MM.1S (cell line): Measurements from ENCODE around the gene DENND2A.

Source experiments
- DNase-seq: peaks from one replicate; pipeline ENCODE4 v3.0.0-alpha.2; 2015
- H2AFZ ChIP-seq: fragments of 300-600 bp; sonication (generic); 2 replicates; pipeline ENCODE4 v1.6.0; 2016; ENCODE audit warnings: antibody characterized with exemption, low read length
- H3F3A ChIP-seq: fragments of 300-600 bp; sonication (generic); 2 replicates; pipeline ENCODE4 v1.6.1; 2016; ENCODE audit warnings: mild to moderate bottlenecking, antibody characterized with exemption, low read length, moderate library complexity, mixed read lengths; ENCODE audit not compliant: insufficient read depth
- H3K27ac ChIP-seq: fragments of 300-600 bp; sonication (generic); 2 replicates; pipeline ENCODE4 v1.5.1; 2016; ENCODE audit warnings: mild to moderate bottlenecking, low read length
- H3K27me3 ChIP-seq: fragments of 300-600 bp; sonication (generic); replicated peaks from 2 replicates; pipeline ENCODE4 v1.6.0; 2016; ENCODE audit warnings: low read length; ENCODE audit not compliant: insufficient read depth
- H3K36me3 ChIP-seq: fragments of 300-600 bp; sonication (generic); replicated peaks from 2 replicates; pipeline ENCODE4 v1.6.1; 2016; ENCODE audit warnings: mild to moderate bottlenecking, low read length, mixed read lengths; ENCODE audit not compliant: insufficient read depth
- H3K4me1 ChIP-seq: fragments of 300-600 bp; sonication (generic); 2 replicates; pipeline ENCODE4 v1.6.1; 2016; ENCODE audit warnings: low read length, mixed read lengths
- H3K4me2 ChIP-seq: fragments of 300-600 bp; sonication (generic); 2 replicates; pipeline ENCODE4 v1.6.0; 2016; ENCODE audit warnings: low read depth, low read length
- H3K4me3 ChIP-seq: fragments of 300-600 bp; sonication (generic); 2 replicates; pipeline ENCODE4 v1.5.1; 2016; ENCODE audit warnings: low read length, mixed read lengths
- H3K79me2 ChIP-seq: fragments of 300-600 bp; sonication (generic); 2 replicates; pipeline ENCODE4 v1.6.1; 2016; ENCODE audit warnings: mixed run types, low read length, mixed read lengths
- H3K9ac ChIP-seq: fragments of 300-600 bp; sonication (generic); 2 replicates; pipeline ENCODE4 v1.6.1; 2016; ENCODE audit warnings: low read length, mixed read lengths
- H3K9me2 ChIP-seq: fragments of 300-600 bp; sonication (generic); replicated peaks from 2 replicates; pipeline ENCODE4 v1.6.1; 2016; ENCODE audit warnings: mild to moderate bottlenecking, low read length, mixed read lengths; ENCODE audit not compliant: insufficient read depth
- H3K9me3 ChIP-seq: fragments of 300-600 bp; sonication (generic); replicated peaks from 2 replicates; pipeline ENCODE4 v1.6.1; 2016; ENCODE audit warnings: mild to moderate bottlenecking, low read length, mixed read lengths; ENCODE audit not compliant: insufficient read depth
- H4K20me1 ChIP-seq: fragments of 300-600 bp; sonication (generic); 2 replicates; pipeline ENCODE4 v1.6.1; 2016; ENCODE audit warnings: mild to moderate bottlenecking, low read length, moderate library complexity, mixed read lengths; ENCODE audit not compliant: insufficient read depth
- EZH2 ChIP-seq: fragments of 300-600 bp; sonication (generic); optimal IDR thresholded peaks from 2 replicates; pipeline ENCODE3; 2017; ENCODE audit warnings: low read depth, mild to moderate bottlenecking, antibody characterized with exemption, low read length, mixed read lengths
- EZH2phosphoT487 ChIP-seq: fragments of 300-600 bp; sonication (generic); IDR thresholded peaks from 2 replicates; pipeline ENCODE4 v1.6.1; 2018; ENCODE audit warnings: antibody characterized with exemption, low read length
- TF ChIP-seq, protein P1 (sequence below): fragments of 300-600 bp; sonication (generic); IDR thresholded peaks from 2 replicates; pipeline ENCODE4 v1.5.1; 2016; ENCODE audit warnings: antibody characterized with exemption, low read length, mixed read lengths

DENND2A gene

DNA sequence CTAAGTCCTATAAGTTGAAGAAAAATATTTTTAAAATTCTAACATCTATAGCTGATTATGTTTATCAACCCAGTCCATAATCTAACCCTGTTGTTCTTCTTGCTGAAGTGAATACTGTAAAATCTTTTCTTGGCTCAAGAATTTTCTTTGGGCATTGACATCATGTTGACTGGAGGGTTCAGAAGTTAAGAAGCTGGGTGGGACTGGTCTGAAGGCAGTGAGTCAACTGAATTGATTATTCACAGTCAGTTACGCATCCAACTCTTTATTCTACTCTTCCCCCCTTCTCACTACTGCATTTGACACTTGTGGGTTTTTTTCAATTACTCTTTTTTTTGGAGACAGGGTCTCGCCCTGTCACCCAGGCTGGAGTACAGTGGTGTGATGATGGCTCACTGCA is 31.0 kb downstream of the DENND2A start:
- Histone ChIP-seq H3K9ac (no peak overlapping the region), H3K27ac (no peak overlapping the region), H3K4me2 (no peak overlapping the region), H3F3A (no peaks in the 10 kb centered on the region), H3K4me1 (0 out of 2 replicates have a peak, but pooled peaks cover 3% of the 10 kb centered on the region), H3K9me2 (no peaks in the 10 kb centered on the region), H3K4me3 (no peak overlapping the region), H2AFZ (no peak overlapping the region), H3K9me3 (no peaks in the 10 kb centered on the region), H3K36me3 (no peaks in the 10 kb centered on the region), H3K79me2 (no peaks in the 10 kb centered on the region), H4K20me1 (no peaks in the 10 kb centered on the region), H3K27me3 (no peaks in the 10 kb centered on the region)
- no peak for TF ChIP-seq EZH2
- TF ChIP-seq, protein P1, sequence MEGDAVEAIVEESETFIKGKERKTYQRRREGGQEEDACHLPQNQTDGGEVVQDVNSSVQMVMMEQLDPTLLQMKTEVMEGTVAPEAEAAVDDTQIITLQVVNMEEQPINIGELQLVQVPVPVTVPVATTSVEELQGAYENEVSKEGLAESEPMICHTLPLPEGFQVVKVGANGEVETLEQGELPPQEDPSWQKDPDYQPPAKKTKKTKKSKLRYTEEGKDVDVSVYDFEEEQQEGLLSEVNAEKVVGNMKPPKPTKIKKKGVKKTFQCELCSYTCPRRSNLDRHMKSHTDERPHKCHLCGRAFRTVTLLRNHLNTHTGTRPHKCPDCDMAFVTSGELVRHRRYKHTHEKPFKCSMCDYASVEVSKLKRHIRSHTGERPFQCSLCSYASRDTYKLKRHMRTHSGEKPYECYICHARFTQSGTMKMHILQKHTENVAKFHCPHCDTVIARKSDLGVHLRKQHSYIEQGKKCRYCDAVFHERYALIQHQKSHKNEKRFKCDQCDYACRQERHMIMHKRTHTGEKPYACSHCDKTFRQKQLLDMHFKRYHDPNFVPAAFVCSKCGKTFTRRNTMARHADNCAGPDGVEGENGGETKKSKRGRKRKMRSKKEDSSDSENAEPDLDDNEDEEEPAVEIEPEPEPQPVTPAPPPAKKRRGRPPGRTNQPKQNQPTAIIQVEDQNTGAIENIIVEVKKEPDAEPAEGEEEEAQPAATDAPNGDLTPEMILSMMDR, result no peak
- no peak for TF ChIP-seq EZH2phosphoT487
- no peak for DNase-seq

DNA sequence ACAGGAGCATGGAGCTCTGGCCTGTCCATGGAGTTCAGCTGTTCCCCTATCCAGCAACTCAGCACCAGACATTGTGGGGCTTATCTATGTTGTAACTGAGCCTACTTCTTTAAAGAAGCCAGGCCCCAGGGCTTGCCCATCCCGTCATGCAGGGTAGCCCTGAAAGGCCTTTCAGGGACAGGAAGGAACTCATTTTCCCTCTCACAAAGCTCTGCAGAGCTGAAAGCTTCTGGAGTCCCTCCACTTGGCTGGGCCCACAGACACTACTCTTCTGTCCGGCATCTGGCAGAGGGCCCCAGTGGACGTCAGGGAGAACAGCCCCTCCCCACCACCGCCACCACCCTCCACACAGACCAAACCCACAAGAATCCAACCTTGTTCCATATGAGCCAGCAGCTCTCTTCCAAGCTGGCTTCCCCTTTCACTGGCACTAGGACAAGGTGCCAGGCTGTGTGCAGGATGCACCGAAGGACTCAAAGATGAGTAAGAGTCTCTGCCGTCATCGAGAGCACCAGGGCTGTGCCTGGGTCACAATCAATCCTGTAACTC is 33.1 kb downstream of the DENND2A start:
- H3K27ac ChIP-seq, result no peak overlapping the region
- H3K27me3 ChIP-seq, result no peaks in the 10 kb centered on the region
- TF ChIP-seq EZH2 (no peak), EZH2phosphoT487 (no peak)
- TF ChIP-seq, protein P1, result no peak
- H4K20me1 ChIP-seq, result no peaks in the 10 kb centered on the region
- no peaks in the 10 kb centered on the region for H3F3A ChIP-seq
- H2AFZ ChIP-seq, result no peak overlapping the region
- no peak for DNase-seq
- H3K9me2 ChIP-seq, result no peaks in the 10 kb centered on the region
- H3K4me3 ChIP-seq, result no peak overlapping the region
- no peaks in the 10 kb centered on the region for H3K9me3 ChIP-seq
- no peaks in the 10 kb centered on the region for H3K36me3 ChIP-seq
- H3K4me1 ChIP-seq, result no peaks in the 10 kb centered on the region
- H3K79me2 ChIP-seq, result no peaks in the 10 kb centered on the region
- H3K4me2 ChIP-seq, result no peak overlapping the region
- H3K9ac ChIP-seq, result no peak overlapping the region

DNA sequence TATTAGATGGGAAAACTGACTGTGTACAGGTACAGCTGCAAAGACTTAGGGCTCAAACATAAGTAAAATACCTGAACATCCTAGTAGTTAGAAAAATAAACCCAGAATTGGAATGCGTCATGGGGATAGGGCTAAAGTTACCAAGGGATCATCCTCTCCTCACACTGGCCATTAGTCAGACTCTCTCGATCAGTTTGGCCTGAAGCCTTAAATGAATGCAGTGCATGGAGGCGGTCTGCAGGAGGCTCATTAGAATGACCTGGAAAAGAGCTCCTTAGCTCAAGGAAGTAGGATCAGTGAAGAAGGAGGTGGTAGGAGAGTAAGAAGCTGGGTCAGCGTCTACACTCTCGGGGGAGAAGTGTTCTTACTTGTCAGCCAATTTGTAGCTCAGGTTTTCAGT is 35.3 kb downstream of the DENND2A start:
- H3K4me3 ChIP-seq, result no peak overlapping the region
- no peaks in the 10 kb centered on the region for H3K9me2 ChIP-seq
- no peaks in the 10 kb centered on the region for H3K4me1 ChIP-seq
- no peaks in the 10 kb centered on the region for H3K27me3 ChIP-seq
- no peaks in the 10 kb centered on the region for H3K9me3 ChIP-seq
- TF ChIP-seq, protein P1, result no peak
- TF ChIP-seq EZH2, result no peak
- TF ChIP-seq EZH2phosphoT487, result no peak
- no peak overlapping the region for H3K4me2 ChIP-seq
- no peak overlapping the region for H3K9ac ChIP-seq
- no peak overlapping the region for H2AFZ ChIP-seq
- no peaks in the 10 kb centered on the region for H4K20me1 ChIP-seq
- H3F3A ChIP-seq, result no peaks in the 10 kb centered on the region
- H3K27ac ChIP-seq, result no peak overlapping the region
- no peaks in the 10 kb centered on the region for H3K36me3 ChIP-seq
- no peak for DNase-seq
- H3K79me2 ChIP-seq, result no peaks in the 10 kb centered on the region
